ENCODE results near the gene CLCN2.

Gene CLCN2

DNA sequence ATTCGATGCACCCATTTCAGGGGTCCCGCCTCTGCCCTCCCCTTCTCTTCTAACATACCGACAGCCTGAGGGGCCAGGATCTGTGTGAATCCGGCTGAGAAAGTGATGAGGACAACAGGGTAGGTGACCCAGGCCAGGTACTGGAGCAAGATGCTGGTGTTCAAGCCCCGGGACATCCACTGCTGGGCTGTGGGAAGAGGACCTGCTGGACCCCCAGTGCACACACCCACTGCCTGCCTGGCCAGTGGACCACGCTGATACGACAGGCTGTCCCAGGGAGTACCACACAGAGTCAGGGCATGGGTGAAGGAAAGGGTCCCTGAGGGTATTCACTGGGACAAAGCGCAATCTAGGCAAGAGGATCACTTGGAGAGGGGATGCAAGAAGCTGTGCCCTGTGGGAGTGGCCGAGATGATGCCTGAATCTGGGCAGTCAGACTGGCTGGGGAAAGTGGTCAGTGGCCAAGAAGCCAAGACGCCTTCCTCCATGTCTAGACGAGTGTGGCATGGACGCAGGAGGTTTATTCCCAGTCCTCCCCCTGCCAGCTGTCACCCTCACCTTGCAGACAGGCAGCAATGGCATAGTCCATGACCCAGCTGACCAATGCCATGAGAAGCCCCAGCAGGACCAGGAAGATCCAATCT, 3.2 kb downstream of the CLCN2 start:
- Histone ChIP-seq H3K9me3 (ENCODE audit: control insufficient read depth in 2 of 2, low read length in 2 of 2) (no peaks in the 10 kb centered on the region), H3K4me1 (ENCODE audit: control insufficient read depth, insufficient read depth, low read length) (peaks cover 22% of the 10 kb centered on the region), H3K4me3 (ENCODE audit: low read length in 2 of 2) (no peak overlapping the region), H3K36me3 (ENCODE audit: control insufficient read depth in 2 of 2, insufficient read depth in 2 of 2, low read length in 2 of 2) (peaks cover 9 to 15% of the 10 kb centered on the region in 2 donors), H3K27me3 (ENCODE audit: control insufficient read depth in 1 of 2, insufficient read depth in 2 of 2, low read length in 2 of 2) (no peaks in the 10 kb centered on the region), H3K9ac (ENCODE audit: low read length in 2 of 2) (no peak overlapping the region), H3K27ac (ENCODE audit: low read length) (no peak overlapping the region)

GRCh38 chr3:184357248-184358123, 3.9 kb downstream of the CLCN2 start:
- H3K36me3 ChIP-seq (ENCODE audit: control insufficient read depth in 2 of 2, insufficient read depth in 2 of 2, low read length in 2 of 2) = peaks cover 9 to 15% of the 10 kb centered on the region in 2 donors
- H3K4me1 ChIP-seq (ENCODE audit: control insufficient read depth, insufficient read depth, low read length) = peaks cover 15% of the 10 kb centered on the region

GRCh38 chr3:184355261-184356040, 6.0 kb downstream of the CLCN2 start:
- H3K36me3 ChIP-seq (ENCODE audit: control insufficient read depth in 2 of 2, insufficient read depth in 2 of 2, low read length in 2 of 2) = peaks cover 9 to 15% of the 10 kb centered on the region in 2 donors

More at GRCh38 chr3:184357248-184358123, 3.9 kb downstream of the CLCN2 start:
- Histone ChIP-seq H3K9ac (ENCODE audit: low read length in 2 of 2) (no peak overlapping the region), H3K9me3 (ENCODE audit: control insufficient read depth in 2 of 2, low read length in 2 of 2) (no peaks in the 10 kb centered on the region), H3K4me3 (ENCODE audit: low read length in 2 of 2) (no peak overlapping the region), H3K27ac (ENCODE audit: low read length) (no peak overlapping the region), H3K27me3 (ENCODE audit: control insufficient read depth in 1 of 2, insufficient read depth in 2 of 2, low read length in 2 of 2) (no peaks in the 10 kb centered on the region)

DNA sequence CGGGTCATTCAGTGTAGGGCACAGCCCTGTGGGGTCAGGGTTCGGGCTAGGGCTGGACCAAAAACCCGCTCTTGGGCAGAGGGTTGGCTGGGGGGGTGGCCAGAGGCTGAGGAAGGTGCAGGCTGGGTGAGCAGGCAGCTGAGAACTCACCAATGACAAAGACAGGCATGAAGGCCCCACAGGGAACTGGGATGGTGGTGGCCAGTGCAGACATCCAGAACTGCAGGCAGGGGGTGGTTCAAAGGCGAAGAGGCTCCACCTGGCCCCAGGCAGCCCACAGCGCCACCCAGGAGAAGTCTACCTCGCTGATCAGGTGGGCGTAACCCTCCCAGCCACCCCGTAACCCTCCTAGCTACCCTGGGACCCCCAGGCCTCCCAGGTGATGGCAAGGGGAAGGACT, 6.7 kb downstream of the CLCN2 start:
- H3K9ac ChIP-seq (ENCODE audit: low read length in 2 of 2) = no peak overlapping the region
- no peaks in the 10 kb centered on the region for H3K9me3 ChIP-seq (ENCODE audit: control insufficient read depth in 2 of 2, low read length in 2 of 2)
- H3K4me3 ChIP-seq (ENCODE audit: low read length in 2 of 2) = no peak overlapping the region
- H3K4me1 ChIP-seq (ENCODE audit: control insufficient read depth, insufficient read depth, low read length) = peaks cover 6% of the 10 kb centered on the region
- H3K27me3 ChIP-seq (ENCODE audit: control insufficient read depth in 1 of 2, insufficient read depth in 2 of 2, low read length in 2 of 2) = no peaks in the 10 kb centered on the region
- peaks cover 9 to 15% of the 10 kb centered on the region in 2 donors for H3K36me3 ChIP-seq (ENCODE audit: control insufficient read depth in 2 of 2, insufficient read depth in 2 of 2, low read length in 2 of 2)
- no peak overlapping the region for H3K27ac ChIP-seq (ENCODE audit: low read length)

More at GRCh38 chr3:184355261-184356040, 6.0 kb downstream of the CLCN2 start:
- Histone ChIP-seq H3K9me3 (ENCODE audit: control insufficient read depth in 2 of 2, low read length in 2 of 2) (no peaks in the 10 kb centered on the region), H3K9ac (ENCODE audit: low read length in 2 of 2) (no peak overlapping the region), H3K27ac (ENCODE audit: low read length) (no peak overlapping the region), H3K4me3 (ENCODE audit: low read length in 2 of 2) (no peak overlapping the region), H3K27me3 (ENCODE audit: control insufficient read depth in 1 of 2, insufficient read depth in 2 of 2, low read length in 2 of 2) (no peaks in the 10 kb centered on the region), H3K4me1 (ENCODE audit: control insufficient read depth, insufficient read depth, low read length) (peaks cover 12% of the 10 kb centered on the region)

DNA sequence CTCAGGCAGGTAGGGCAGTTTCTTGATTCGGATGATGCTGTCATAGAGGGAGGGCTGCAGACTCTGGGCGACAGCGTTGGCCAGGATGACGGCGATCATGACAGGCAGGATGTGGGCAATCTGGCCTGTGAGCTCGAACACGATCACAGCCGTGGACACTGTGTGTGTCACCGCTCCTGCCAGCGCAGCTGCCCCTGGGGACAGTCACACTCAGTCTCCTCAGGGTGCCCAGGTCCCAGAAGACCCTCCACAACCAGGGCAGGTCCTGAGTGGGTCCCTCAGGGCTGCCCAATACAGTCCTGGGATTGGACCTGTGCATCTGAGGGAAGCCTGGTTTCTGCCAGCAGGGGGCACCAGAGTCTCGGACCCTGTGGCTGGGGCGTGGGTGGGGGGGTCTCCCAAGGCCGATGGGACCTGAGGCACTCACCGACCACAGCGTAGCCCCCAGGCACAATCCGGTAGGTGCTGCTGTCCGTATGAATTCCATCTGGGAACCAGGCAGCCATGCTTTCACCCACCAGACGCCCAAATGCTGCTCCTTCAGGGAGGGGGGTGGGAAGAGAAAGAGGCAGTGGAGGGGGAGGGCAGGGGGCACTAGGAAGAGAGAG, 7.2 kb downstream of the CLCN2 start:
- H3K36me3 ChIP-seq (ENCODE audit: control insufficient read depth in 2 of 2, insufficient read depth in 2 of 2, low read length in 2 of 2) = peaks cover 9 to 15% of the 10 kb centered on the region in 2 donors

DNA sequence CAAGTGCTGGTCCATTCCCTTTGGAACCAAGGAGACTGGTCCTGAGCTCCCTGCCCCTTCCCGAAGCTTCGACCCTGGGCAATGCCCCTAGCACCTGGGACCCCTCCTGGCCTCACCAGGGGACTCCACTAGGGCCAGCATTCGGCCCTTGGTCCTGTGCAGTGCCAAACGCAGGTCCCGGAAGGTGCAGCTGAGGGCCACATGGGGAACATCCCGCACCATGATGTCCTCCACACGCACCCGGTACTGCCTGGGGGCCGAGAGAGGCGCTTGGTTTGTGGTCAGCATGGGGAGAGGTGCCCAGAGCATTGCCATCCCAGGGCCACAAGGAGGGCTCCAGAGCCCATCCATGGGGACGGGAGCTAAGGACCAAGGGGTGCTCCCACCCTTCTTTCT, 7.9 kb downstream of the CLCN2 start:
- peaks cover 6% of the 10 kb centered on the region for H3K4me1 ChIP-seq (ENCODE audit: control insufficient read depth, insufficient read depth, low read length)
- H3K36me3 ChIP-seq (ENCODE audit: control insufficient read depth in 2 of 2, insufficient read depth in 2 of 2, low read length in 2 of 2) = peaks cover 9 to 15% of the 10 kb centered on the region in 2 donors
- H3K9me3 ChIP-seq (ENCODE audit: control insufficient read depth in 2 of 2, low read length in 2 of 2) = no peaks in the 10 kb centered on the region
- H3K27me3 ChIP-seq (ENCODE audit: control insufficient read depth in 1 of 2, insufficient read depth in 2 of 2, low read length in 2 of 2) = no peaks in the 10 kb centered on the region
- no peak overlapping the region for H3K27ac ChIP-seq (ENCODE audit: low read length)
- no peak overlapping the region for H3K9ac ChIP-seq (ENCODE audit: low read length in 2 of 2)
- H3K4me3 ChIP-seq (ENCODE audit: low read length in 2 of 2) = no peak overlapping the region

More for the DNA sequence above, 7.2 kb downstream of the CLCN2 start:
- Histone ChIP-seq H3K9me3 (ENCODE audit: control insufficient read depth in 2 of 2, low read length in 2 of 2) (no peaks in the 10 kb centered on the region), H3K4me3 (ENCODE audit: low read length in 2 of 2) (no peak overlapping the region), H3K27ac (ENCODE audit: low read length) (no peak overlapping the region), H3K27me3 (ENCODE audit: control insufficient read depth in 1 of 2, insufficient read depth in 2 of 2, low read length in 2 of 2) (no peaks in the 10 kb centered on the region), H3K9ac (ENCODE audit: low read length in 2 of 2) (no peak overlapping the region), H3K4me1 (ENCODE audit: control insufficient read depth, insufficient read depth, low read length) (peaks cover 6% of the 10 kb centered on the region)

DNA sequence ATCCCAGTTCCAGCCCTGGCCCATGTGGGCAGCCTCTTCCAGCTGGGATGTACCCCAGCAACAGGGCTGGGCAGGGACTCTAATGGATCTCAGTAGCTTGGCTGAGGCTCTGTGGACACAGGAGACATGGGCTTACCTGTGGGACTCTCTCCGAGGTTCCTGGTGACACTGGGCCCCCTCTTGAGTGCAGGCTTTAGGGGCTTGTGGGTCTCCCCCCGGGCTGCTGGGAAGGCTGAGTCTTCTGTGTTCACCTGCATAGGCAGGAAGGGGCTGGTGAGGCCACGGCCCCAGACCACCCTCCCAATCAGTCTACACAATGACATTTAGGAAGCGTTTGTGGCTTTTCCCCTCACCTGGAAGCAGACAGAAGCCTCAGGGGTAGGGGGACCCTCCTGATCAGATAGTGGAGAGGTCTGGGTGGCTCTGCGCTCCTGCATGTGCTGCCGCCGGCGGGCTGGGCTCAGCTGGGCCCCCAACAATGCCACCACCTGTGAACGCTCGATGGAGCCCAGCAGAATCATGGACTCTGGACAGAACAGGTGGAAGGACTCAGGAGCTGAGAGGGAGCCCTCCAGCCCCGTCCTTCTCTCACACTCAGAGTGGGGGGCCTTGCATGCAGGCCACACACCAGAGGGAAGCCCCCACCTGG, 8.4 kb downstream of the CLCN2 start:
- Histone ChIP-seq H3K9ac (ENCODE audit: low read length in 2 of 2) (no peak overlapping the region), H3K4me3 (ENCODE audit: low read length in 2 of 2) (no peak overlapping the region), H3K27me3 (ENCODE audit: control insufficient read depth in 1 of 2, insufficient read depth in 2 of 2, low read length in 2 of 2) (no peaks in the 10 kb centered on the region), H3K9me3 (ENCODE audit: control insufficient read depth in 2 of 2, low read length in 2 of 2) (no peaks in the 10 kb centered on the region), H3K36me3 (ENCODE audit: control insufficient read depth in 2 of 2, insufficient read depth in 2 of 2, low read length in 2 of 2) (peaks cover 9 to 11% of the 10 kb centered on the region in 2 donors), H3K4me1 (ENCODE audit: control insufficient read depth, insufficient read depth, low read length) (peaks cover 6% of the 10 kb centered on the region), H3K27ac (ENCODE audit: low read length) (no peak overlapping the region)

GRCh38 chr3:184352149-184352785, 9.1 kb downstream of the CLCN2 start:
- H3K27me3 ChIP-seq (ENCODE audit: control insufficient read depth in 1 of 2, insufficient read depth in 2 of 2, low read length in 2 of 2) = no peaks in the 10 kb centered on the region
- no peak overlapping the region for H3K9ac ChIP-seq (ENCODE audit: low read length in 2 of 2)
- no peaks in the 10 kb centered on the region for H3K9me3 ChIP-seq (ENCODE audit: control insufficient read depth in 2 of 2, low read length in 2 of 2)
- peaks cover 9 to 10% of the 10 kb centered on the region in 2 donors for H3K36me3 ChIP-seq (ENCODE audit: control insufficient read depth in 2 of 2, insufficient read depth in 2 of 2, low read length in 2 of 2)
- H3K4me1 ChIP-seq (ENCODE audit: control insufficient read depth, insufficient read depth, low read length) = peaks cover 6% of the 10 kb centered on the region
- H3K4me3 ChIP-seq (ENCODE audit: low read length in 2 of 2) = no peak overlapping the region
- no peak overlapping the region for H3K27ac ChIP-seq (ENCODE audit: low read length)

- Histone ChIP-seq H3K27me3 (ENCODE audit: control insufficient read depth in 1 of 2, insufficient read depth in 2 of 2, low read length in 2 of 2) (no peaks in the 10 kb centered on the region), H3K9ac (ENCODE audit: low read length in 2 of 2) (no peak overlapping the region), H3K4me1 (ENCODE audit: control insufficient read depth, insufficient read depth, low read length) (peaks cover 6% of the 10 kb centered on the region), H3K9me3 (ENCODE audit: control insufficient read depth in 2 of 2, low read length in 2 of 2) (no peaks in the 10 kb centered on the region), H3K27ac (ENCODE audit: low read length) (no peak overlapping the region), H3K4me3 (ENCODE audit: low read length in 2 of 2) (no peak overlapping the region), H3K36me3 (ENCODE audit: control insufficient read depth in 2 of 2, insufficient read depth in 2 of 2, low read length in 2 of 2) (peaks cover 5 to 7% of the 10 kb centered on the region in 2 donors)
These were observed 9.8 kb downstream of the CLCN2 start for GRCh38 chr3:184351511-184352148.
